Measurements from ENCODE around the gene PDCD1.

The PDCD1 gene

GRCh38 chr2:241888641-241889040 is 29.9 kb upstream of the PDCD1 start (continued):
- TF ChIP-seq ZNF112 (tag by site-specific recombination; IDR thresholded peaks at IDR 0.05) (no peak), OVOL3 (tag by site-specific recombination; IDR thresholded peaks at IDR 0.05) (no peak), ZNF596 (tag by site-specific recombination; IDR thresholded peaks at IDR 0.05) (no peak), ZNF24 (tag by site-specific recombination; IDR thresholded peaks at IDR 0.05) (no peak), ZNF623 (tag by site-specific recombination; IDR thresholded peaks at IDR 0.05) (no peak), ZNF394 (tag by site-specific recombination; IDR thresholded peaks at IDR 0.05; ENCODE audit: borderline replicate concordance) (no peak)

- H3K36me3 ChIP-seq (ENCODE audit: control insufficient read depth in 2 of 2, insufficient read depth in 1 of 2, low read length in 2 of 2): no peaks in the 10 kb centered on the region
- CTCF ChIA-PET: interaction anchor here (1.1 kb wide), 1 partner anchor 10 kb away, joined by 4 read pairs; no protein-coding TSS in a partner anchor
- POLR2A ChIA-PET: no interaction called here
These were observed 29.3 kb upstream of the PDCD1 start for GRCh38 chr2:241887806-241888522.

GRCh38 chr2:241886840-241887447 is 28.2 kb upstream of the PDCD1 start:
- ChIA-PET CTCF (interaction anchor here (1.1 kb wide), 1 partner anchor 9 kb away, joined by 4 read pairs; no protein-coding TSS in a partner anchor), POLR2A (no interaction called here)
- no peak overlapping the region for H3K4me3 ChIP-seq (ENCODE audit: low read depth, low read length)
- H3K27ac ChIP-seq (ENCODE audit: extremely low read depth, low read depth, low read length): no peak overlapping the region
- no peaks in the 10 kb centered on the region for H3K9me3 ChIP-seq (ENCODE audit: control insufficient read depth, insufficient read depth, low read depth, low read length)
- H3K36me3 ChIP-seq (ENCODE audit: control insufficient read depth in 2 of 2, insufficient read depth in 1 of 2, low read length in 2 of 2): no peaks in the 10 kb centered on the region
- no peak for TF ChIP-seq OSR2 (tag by site-specific recombination; IDR thresholded peaks at IDR 0.05)
- no peak for TF ChIP-seq ZNF155 (tag by site-specific recombination; IDR thresholded peaks at IDR 0.05)
- TF ChIP-seq ZNF768 (tag by site-specific recombination; IDR thresholded peaks at IDR 0.05): no peak
- no peak for TF ChIP-seq ZNF311 (tag by site-specific recombination; IDR thresholded peaks at IDR 0.05; ENCODE audit: borderline replicate concordance)
- no peak for TF ChIP-seq ZNF521 (tag by site-specific recombination; IDR thresholded peaks at IDR 0.05)
- TF ChIP-seq ZNF76 (tag by site-specific recombination; IDR thresholded peaks at IDR 0.05; ENCODE audit: borderline replicate concordance, low read depth): no peak
- no peak for TF ChIP-seq YY2 (tag by site-specific recombination; IDR thresholded peaks at IDR 0.05)
- TF ChIP-seq PBX3 (CRISPR knock-in tag; IDR thresholded peaks at IDR 0.05): no peak
- H3K4me1 ChIP-seq (ENCODE audit: control insufficient read depth, insufficient read depth, low read length): peaks cover 5% of the 10 kb centered on the region; the same call in 1 of the 2 replicates

More at GRCh38 chr2:241887806-241888522, 29.3 kb upstream of the PDCD1 start:
- no peaks in the 10 kb centered on the region for H3K9me3 ChIP-seq (ENCODE audit: control insufficient read depth, insufficient read depth, low read depth, low read length)
- H3K4me3 ChIP-seq (ENCODE audit: low read depth, low read length): no peak overlapping the region
- peaks cover 5% of the 10 kb centered on the region; the same call in 1 of the 2 replicates for H3K4me1 ChIP-seq (ENCODE audit: control insufficient read depth, insufficient read depth, low read length)
- H3K27ac ChIP-seq (ENCODE audit: extremely low read depth, low read depth, low read length): no peak overlapping the region
- no peak for TF ChIP-seq HOXD13 (CRISPR knock-in tag; IDR thresholded peaks at IDR 0.05; ENCODE audit: borderline replicate concordance)

- no peaks in the 10 kb centered on the region for H3K36me3 ChIP-seq (ENCODE audit: control insufficient read depth in 2 of 2, insufficient read depth in 1 of 2, low read length in 2 of 2)
- no peaks in the 10 kb centered on the region for H3K9me3 ChIP-seq (ENCODE audit: control insufficient read depth, insufficient read depth, low read depth, low read length)
- ChIA-PET POLR2A (no interaction called here), CTCF (no interaction called here)
- peaks cover 6% of the 10 kb centered on the region; the same call in 1 of the 2 replicates for H3K4me1 ChIP-seq (ENCODE audit: control insufficient read depth, insufficient read depth, low read length)
- H3K4me3 ChIP-seq (ENCODE audit: low read depth, low read length): no peak overlapping the region
- no peak overlapping the region for H3K27ac ChIP-seq (ENCODE audit: extremely low read depth, low read depth, low read length)
- no peak for TF ChIP-seq TCF7L2 (IDR thresholded peaks at IDR 0.05; ENCODE audit: borderline replicate concordance, low read depth, low read length)
- TF ChIP-seq ZNF654 (tag by site-specific recombination; IDR thresholded peaks at IDR 0.05; ENCODE audit: low read depth): no peak
- TF ChIP-seq ZNF707 (tag by site-specific recombination; IDR thresholded peaks at IDR 0.05): no peak
- no peak for TF ChIP-seq YY2 (tag by site-specific recombination; IDR thresholded peaks at IDR 0.05)
- TF ChIP-seq ZNF169 (tag by site-specific recombination; IDR thresholded peaks at IDR 0.05): no peak
- TF ChIP-seq ZNF549 (tag by site-specific recombination; IDR thresholded peaks at IDR 0.05): no peak
- TF ChIP-seq ZNF37A (tag by site-specific recombination; IDR thresholded peaks at IDR 0.05): no peak
- no peak for TF ChIP-seq ZNF394 (tag by site-specific recombination; IDR thresholded peaks at IDR 0.05; ENCODE audit: borderline replicate concordance)
- no peak for TF ChIP-seq ZBTB6 (tag by site-specific recombination; IDR thresholded peaks at IDR 0.05)
- TF ChIP-seq ZNF140 (tag by site-specific recombination; IDR thresholded peaks at IDR 0.05): no peak
- TF ChIP-seq PATZ1 (tag by site-specific recombination; IDR thresholded peaks at IDR 0.05): no peak
- no peak for TF ChIP-seq ZNF555 (tag by site-specific recombination; conservative IDR thresholded peaks at IDR 0.05)
These were observed 27.4 kb upstream of the PDCD1 start for GRCh38 chr2:241885946-241886643.

Data from HEK293 (cell line).